NB4 (cell line): Measurements from ENCODE around the gene PDLIM5.

Experiments used
- DNase-seq: peaks from one replicate; pipeline ENCODE4 v3.0.0; 2010; ENCODE audit warnings: low read depth
- H3K4me3 ChIP-seq: one replicate; pipeline ENCODE4 v1.5.1; 2011; ENCODE audit warnings: mild to moderate bottlenecking, low read depth, low read length, moderate library complexity
- CTCF ChIP-seq: IDR thresholded peaks from one replicate; pipeline ENCODE4 v1.5.1; 2012; ENCODE audit warnings: low read depth, low read length
- MAX ChIP-seq: IDR thresholded peaks from 2 replicates; pipeline ENCODE4 v1.6.1; 2011; ENCODE audit warnings: low read depth, low read length
- MYC ChIP-seq: IDR thresholded peaks from 2 replicates; pipeline ENCODE4 v1.6.1; 2011; ENCODE audit warnings: low read depth, low read length
- POLR2A ChIP-seq: IDR thresholded peaks from 2 replicates; pipeline ENCODE4 v1.6.1; 2011; ENCODE audit warnings: mild to moderate bottlenecking; ENCODE audit not compliant: insufficient read length; ENCODE audit errors: extremely low read depth

Gene PDLIM5

GRCh38 chr4:94545296-94545695, 93.6 kb downstream of the PDLIM5 start:
- no peak overlapping the region for H3K4me3 ChIP-seq
- DNase-seq = no peak
- TF ChIP-seq POLR2A = no peak
- TF ChIP-seq MAX = no peak
- no peak for TF ChIP-seq CTCF
- no peak for TF ChIP-seq MYC

GRCh38 chr4:94546949-94547348, 95.2 kb downstream of the PDLIM5 start:
- DNase-seq = no peak
- no peak for TF ChIP-seq MAX
- no peak for TF ChIP-seq CTCF
- no peak for TF ChIP-seq MYC
- TF ChIP-seq POLR2A = no peak
- H3K4me3 ChIP-seq = no peak overlapping the region

- no peak overlapping the region for H3K4me3 ChIP-seq
- DNase-seq = peak; percentile 14
- TF ChIP-seq POLR2A (no peak), MYC (no peak), CTCF (no peak), MAX (no peak)
Observed at GRCh38 chr4:94548571-94548970, 96.8 kb downstream of the PDLIM5 start.

- DNase-seq = no peak
- TF ChIP-seq CTCF (no peak), MAX (no peak), POLR2A (no peak), MYC (no peak)
- no peak overlapping the region for H3K4me3 ChIP-seq
Observed at GRCh38 chr4:94550352-94550751, 98.6 kb downstream of the PDLIM5 start.

- TF ChIP-seq POLR2A (no peak), MYC (no peak), CTCF (no peak), MAX (no peak)
- no peak for DNase-seq
- no peak overlapping the region for H3K4me3 ChIP-seq
Observed at GRCh38 chr4:94550851-94551250, 99.1 kb downstream of the PDLIM5 start.
